ENCODE measurements around the gene AWAT2.

The AWAT2 gene

DNA sequence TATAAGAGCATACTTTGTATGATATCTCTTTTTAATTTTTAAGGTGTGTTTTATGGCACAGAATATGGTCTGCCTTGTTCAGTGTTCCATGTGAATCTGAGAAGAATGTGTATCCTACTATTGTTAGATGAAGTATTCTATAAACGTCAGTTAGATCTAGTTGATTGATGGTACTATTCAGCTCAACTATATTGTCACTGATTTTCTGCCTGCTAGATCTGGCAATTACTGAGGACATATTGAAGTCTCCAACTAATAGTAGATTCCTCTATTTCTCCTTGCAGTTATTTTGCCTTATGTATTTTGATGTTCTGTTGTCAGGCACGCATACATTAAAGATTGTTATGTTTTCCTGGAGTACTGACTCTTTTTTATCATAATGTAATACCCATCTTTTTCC, 39.8 kb downstream of the AWAT2 start:
- TF ChIP-seq, protein P1, sequence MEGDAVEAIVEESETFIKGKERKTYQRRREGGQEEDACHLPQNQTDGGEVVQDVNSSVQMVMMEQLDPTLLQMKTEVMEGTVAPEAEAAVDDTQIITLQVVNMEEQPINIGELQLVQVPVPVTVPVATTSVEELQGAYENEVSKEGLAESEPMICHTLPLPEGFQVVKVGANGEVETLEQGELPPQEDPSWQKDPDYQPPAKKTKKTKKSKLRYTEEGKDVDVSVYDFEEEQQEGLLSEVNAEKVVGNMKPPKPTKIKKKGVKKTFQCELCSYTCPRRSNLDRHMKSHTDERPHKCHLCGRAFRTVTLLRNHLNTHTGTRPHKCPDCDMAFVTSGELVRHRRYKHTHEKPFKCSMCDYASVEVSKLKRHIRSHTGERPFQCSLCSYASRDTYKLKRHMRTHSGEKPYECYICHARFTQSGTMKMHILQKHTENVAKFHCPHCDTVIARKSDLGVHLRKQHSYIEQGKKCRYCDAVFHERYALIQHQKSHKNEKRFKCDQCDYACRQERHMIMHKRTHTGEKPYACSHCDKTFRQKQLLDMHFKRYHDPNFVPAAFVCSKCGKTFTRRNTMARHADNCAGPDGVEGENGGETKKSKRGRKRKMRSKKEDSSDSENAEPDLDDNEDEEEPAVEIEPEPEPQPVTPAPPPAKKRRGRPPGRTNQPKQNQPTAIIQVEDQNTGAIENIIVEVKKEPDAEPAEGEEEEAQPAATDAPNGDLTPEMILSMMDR (IDR thresholded peaks at IDR 0.05; ENCODE audit: low read depth, low read length), result no peak
- no peak for TF ChIP-seq EZH2phosphoT487 (IDR thresholded peaks at IDR 0.05; ENCODE audit: low read depth)
- H3K27me3 ChIP-seq (ENCODE audit: low read depth, low read length), result no peaks in the 10 kb centered on the region
- no peak overlapping the region for H3K4me3 ChIP-seq (ENCODE audit: low read length)
- no peaks in the 10 kb centered on the region for H3K9me3 ChIP-seq (ENCODE audit: insufficient read depth, low read length)
- H3K9ac ChIP-seq (ENCODE audit: low read length), result no peak overlapping the region
- no peak overlapping the region for H3K4me2 ChIP-seq (ENCODE audit: low read length)
- no peaks in the 10 kb centered on the region for H3K4me1 ChIP-seq (ENCODE audit: low read length)
- no peak overlapping the region for H3K27ac ChIP-seq (ENCODE audit: low read length)
- H3K79me2 ChIP-seq (ENCODE audit: low read length), result no peaks in the 10 kb centered on the region
- H4K20me1 ChIP-seq (ENCODE audit: insufficient read depth, low read length), result no peaks in the 10 kb centered on the region
- H2AFZ ChIP-seq (ENCODE audit: low read depth, low read length), result no peak overlapping the region
- no peaks in the 10 kb centered on the region for H3K36me3 ChIP-seq (replicated peaks; ENCODE audit: low read depth, low read length)

DNA sequence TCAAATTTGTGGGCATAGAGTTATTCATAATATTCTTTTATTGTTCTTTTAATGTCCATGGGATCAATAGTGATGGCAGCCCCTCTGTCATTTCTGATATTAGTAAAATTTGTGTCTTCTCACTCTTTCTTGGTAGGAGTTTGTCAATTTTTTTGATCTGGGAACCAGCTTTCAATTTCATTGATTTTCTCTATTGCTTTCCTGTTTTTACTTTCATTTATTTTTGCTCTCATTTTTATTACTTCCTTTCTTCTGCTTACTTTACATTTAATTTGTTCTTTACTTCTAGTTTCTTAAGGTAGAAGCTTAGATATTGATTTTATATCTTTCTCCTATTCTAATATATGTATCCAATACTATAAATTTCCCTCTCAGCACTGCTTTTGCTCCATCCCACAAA, 40.7 kb downstream of the AWAT2 start:
- Histone ChIP-seq H3K9ac (ENCODE audit: low read length) (no peak overlapping the region), H3K27ac (ENCODE audit: low read length) (no peak overlapping the region), H3K4me2 (ENCODE audit: low read length) (no peak overlapping the region), H3K27me3 (ENCODE audit: low read depth, low read length) (no peaks in the 10 kb centered on the region), H3K4me1 (ENCODE audit: low read length) (no peaks in the 10 kb centered on the region), H3K4me3 (ENCODE audit: low read length) (no peak overlapping the region), H4K20me1 (ENCODE audit: insufficient read depth, low read length) (no peaks in the 10 kb centered on the region), H3K79me2 (ENCODE audit: low read length) (no peaks in the 10 kb centered on the region), H3K36me3 (replicated peaks; ENCODE audit: low read depth, low read length) (no peaks in the 10 kb centered on the region), H2AFZ (ENCODE audit: low read depth, low read length) (no peak overlapping the region), H3K9me3 (ENCODE audit: insufficient read depth, low read length) (no peaks in the 10 kb centered on the region)
- TF ChIP-seq, protein P1 (IDR thresholded peaks at IDR 0.05; ENCODE audit: low read depth, low read length), result no peak
- no peak for TF ChIP-seq EZH2phosphoT487 (IDR thresholded peaks at IDR 0.05; ENCODE audit: low read depth)

DNA sequence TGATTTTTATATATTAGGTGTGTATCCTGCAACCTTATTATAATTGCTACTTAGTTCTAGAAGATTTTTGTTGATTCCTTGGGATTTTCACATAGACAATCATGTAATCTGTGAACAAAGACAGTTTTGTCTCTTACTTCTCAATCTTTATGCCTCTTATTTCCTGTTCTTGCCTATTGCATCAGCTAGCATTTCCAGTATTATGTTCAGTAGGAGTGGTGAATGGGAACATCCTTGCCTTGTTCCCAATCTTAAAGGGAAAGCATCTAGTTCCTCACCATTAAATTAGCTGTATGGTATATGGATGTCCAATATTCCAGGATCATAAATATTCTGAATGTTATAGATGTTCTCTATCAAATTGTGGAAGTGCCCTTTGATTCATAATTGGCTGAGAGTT, 41.8 kb downstream of the AWAT2 start:
- no peaks in the 10 kb centered on the region for H3K27me3 ChIP-seq (ENCODE audit: low read depth, low read length)
- TF ChIP-seq, protein P1 (IDR thresholded peaks at IDR 0.05; ENCODE audit: low read depth, low read length), result no peak
- TF ChIP-seq EZH2phosphoT487 (IDR thresholded peaks at IDR 0.05; ENCODE audit: low read depth), result no peak
- no peaks in the 10 kb centered on the region for H3K9me3 ChIP-seq (ENCODE audit: insufficient read depth, low read length)
- H3K4me2 ChIP-seq (ENCODE audit: low read length), result no peak overlapping the region
- H3K79me2 ChIP-seq (ENCODE audit: low read length), result no peaks in the 10 kb centered on the region
- no peaks in the 10 kb centered on the region for H3K4me1 ChIP-seq (ENCODE audit: low read length)
- no peaks in the 10 kb centered on the region for H3K36me3 ChIP-seq (replicated peaks; ENCODE audit: low read depth, low read length)
- no peak overlapping the region for H3K27ac ChIP-seq (ENCODE audit: low read length)
- no peak overlapping the region for H3K4me3 ChIP-seq (ENCODE audit: low read length)
- no peaks in the 10 kb centered on the region for H4K20me1 ChIP-seq (ENCODE audit: insufficient read depth, low read length)
- H3K9ac ChIP-seq (ENCODE audit: low read length), result no peak overlapping the region
- no peak overlapping the region for H2AFZ ChIP-seq (ENCODE audit: low read depth, low read length)

DNA sequence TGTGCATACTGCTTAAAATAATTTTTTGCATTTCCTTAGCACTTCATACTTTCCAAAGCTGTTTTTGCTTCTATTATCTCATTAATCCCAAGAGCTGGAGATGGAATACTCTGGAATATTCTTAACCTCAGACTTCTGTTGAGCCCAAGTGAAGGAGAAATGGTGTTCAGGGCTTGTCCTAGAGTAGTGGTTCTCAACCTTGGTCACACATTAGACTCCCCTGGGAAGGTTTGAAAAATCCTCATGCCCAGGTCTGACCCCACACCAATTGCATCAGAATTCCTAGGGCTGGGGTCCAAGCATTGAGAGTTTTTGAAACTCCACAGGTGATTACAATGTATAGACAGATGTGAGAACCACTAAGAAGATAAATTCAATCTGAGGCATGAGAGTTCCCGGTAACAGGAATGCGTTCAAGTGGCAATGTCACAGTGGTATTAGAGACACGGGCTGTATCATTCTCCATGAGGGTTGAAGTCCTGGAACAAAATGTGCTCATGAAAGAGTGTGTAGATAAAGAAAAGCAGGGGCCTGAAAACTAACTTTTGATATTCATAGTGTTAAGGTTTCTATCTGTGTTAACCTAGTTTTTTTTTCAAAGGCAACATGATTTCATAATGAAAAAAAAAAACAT, 47.9 kb downstream of the AWAT2 start:
- no peaks in the 10 kb centered on the region for H3K27me3 ChIP-seq (ENCODE audit: low read depth, low read length)
- no peak for TF ChIP-seq EZH2phosphoT487 (IDR thresholded peaks at IDR 0.05; ENCODE audit: low read depth)
- TF ChIP-seq, protein P1 (IDR thresholded peaks at IDR 0.05; ENCODE audit: low read depth, low read length), result no peak
- no peaks in the 10 kb centered on the region for H4K20me1 ChIP-seq (ENCODE audit: insufficient read depth, low read length)
- no peak overlapping the region for H2AFZ ChIP-seq (ENCODE audit: low read depth, low read length)
- H3K36me3 ChIP-seq (replicated peaks; ENCODE audit: low read depth, low read length), result no peaks in the 10 kb centered on the region
- no peak overlapping the region for H3K4me3 ChIP-seq (ENCODE audit: low read length)
- no peaks in the 10 kb centered on the region for H3K4me1 ChIP-seq (ENCODE audit: low read length)
- H3K4me2 ChIP-seq (ENCODE audit: low read length), result no peak overlapping the region
- H3K27ac ChIP-seq (ENCODE audit: low read length), result no peak overlapping the region
- no peaks in the 10 kb centered on the region for H3K79me2 ChIP-seq (ENCODE audit: low read length)
- no peak overlapping the region for H3K9ac ChIP-seq (ENCODE audit: low read length)
- H3K9me3 ChIP-seq (ENCODE audit: insufficient read depth, low read length), result no peaks in the 10 kb centered on the region

Data from OCI-LY3 (cell line).